Measurements from ENCODE around the gene PLXND1.
"Not testable (repeated sequence)": the region's sequence is repeated elsewhere in the genome, so short reads cannot be mapped to it uniquely, and the experiment has no call there.

The PLXND1 gene

DNA sequence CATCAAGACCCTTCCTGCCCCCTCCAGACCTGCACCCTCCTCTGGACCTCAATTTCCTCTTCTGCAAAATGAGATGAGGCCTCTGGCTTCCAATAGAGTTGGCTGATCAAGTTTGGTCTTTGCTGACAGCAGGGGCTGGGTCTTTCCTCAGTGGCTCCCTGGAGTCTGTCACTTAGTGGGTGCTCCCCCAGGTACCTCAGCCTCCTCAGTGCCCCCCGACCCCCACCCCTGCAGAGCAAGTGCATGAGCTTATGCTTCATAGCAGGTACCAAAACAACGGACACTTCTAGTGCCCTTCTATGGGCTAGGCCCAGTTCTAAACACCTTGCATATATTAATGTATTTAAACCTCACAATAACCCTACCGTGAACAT lies 6.9 kb upstream of the PLXND1 start:
- H3K4me1 ChIP-seq (ENCODE audit: insufficient read depth, low read length): peaks cover 27% of the 10 kb centered on the region
- H3K36me3 ChIP-seq (ENCODE audit: insufficient read depth, low read length): no peaks in the 10 kb centered on the region
- H3K9me3 ChIP-seq (ENCODE audit: control insufficient read depth, insufficient read depth, low read length): no peaks in the 10 kb centered on the region
- no peak overlapping the region for H3K9ac ChIP-seq (ENCODE audit: low read depth, low read length)

DNA sequence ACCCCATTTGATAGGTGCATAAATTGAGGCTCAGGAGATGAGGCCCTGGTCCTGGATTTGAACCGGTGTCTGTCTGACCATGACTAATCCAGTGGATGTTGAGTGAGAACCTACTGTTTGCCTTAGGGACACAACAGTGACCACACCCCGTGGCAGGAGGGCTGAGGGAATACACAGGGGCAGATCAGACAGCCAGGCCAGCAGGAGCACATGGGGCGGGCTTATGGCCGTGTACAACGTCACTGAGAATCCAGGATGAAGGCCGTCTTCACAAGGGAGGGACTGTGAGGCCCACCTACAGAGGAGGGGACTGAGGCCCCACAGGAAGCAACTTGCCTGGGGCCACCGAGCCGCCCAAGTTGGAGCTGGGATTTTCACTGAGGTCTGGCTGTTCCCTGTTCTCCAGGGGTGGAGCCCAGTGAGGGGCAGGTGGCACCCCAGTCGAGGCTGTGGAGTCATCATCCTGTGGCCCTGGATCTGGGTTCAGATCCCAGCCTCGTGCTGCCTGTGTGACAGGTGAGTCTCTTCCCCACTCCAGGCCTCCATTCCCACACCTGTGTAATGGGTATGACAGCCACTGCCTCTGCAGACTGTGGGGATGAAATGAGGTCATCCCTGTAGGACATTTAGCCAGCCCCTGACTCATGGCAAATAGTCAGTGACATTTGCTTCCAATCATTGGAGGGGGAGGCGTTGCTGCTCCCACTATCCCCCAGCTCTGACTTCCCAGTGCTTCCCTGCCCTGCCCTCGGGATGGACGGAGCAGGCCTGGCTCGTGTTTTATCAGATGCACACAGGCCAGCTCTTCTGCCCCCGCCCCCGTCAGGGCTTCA lies 6.3 kb upstream of the PLXND1 start:
- Histone ChIP-seq H3K9ac (ENCODE audit: low read depth, low read length) (no peak overlapping the region), H3K36me3 (ENCODE audit: insufficient read depth, low read length) (no peaks in the 10 kb centered on the region), H3K4me1 (ENCODE audit: insufficient read depth, low read length) (peaks cover 31% of the 10 kb centered on the region), H3K9me3 (ENCODE audit: control insufficient read depth, insufficient read depth, low read length) (no peaks in the 10 kb centered on the region)

DNA sequence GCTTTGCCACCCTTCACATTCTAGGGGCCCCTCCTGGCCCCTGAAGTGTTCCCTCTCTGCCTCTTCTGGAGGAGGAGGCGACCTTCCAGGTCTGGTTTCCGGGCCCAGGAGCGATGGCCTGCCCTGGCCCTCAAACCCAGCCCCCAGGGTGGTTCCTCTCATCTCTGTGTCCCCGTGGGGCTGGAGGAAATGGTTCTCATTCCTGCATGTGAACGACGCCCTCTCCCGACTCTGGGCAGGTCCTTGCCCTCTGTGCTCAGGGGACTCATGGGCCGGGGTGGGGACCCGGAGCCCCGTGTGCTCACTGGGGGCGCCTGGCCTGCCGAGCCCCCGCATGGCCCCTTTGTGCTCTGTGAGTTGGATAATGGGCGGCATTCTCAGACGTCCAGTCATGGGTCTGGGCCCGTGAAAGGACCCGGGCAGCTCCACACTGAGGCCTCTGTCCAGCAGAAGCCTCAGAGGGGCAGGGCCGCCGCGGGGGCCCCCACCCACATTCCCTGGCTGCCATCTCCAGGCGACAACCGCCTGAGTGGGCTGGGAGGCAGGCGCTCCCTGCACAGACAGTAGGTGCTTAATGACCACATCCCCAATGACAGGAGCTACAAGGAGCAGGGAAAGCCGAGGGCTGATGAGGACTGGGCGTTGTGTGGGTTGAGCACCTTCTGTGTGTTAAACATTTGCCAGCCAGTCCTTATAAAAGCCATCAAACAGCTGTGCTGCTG lies 5.5 kb upstream of the PLXND1 start:
- H3K36me3 ChIP-seq (ENCODE audit: insufficient read depth, low read length): no peaks in the 10 kb centered on the region
- H3K4me1 ChIP-seq (ENCODE audit: insufficient read depth, low read length): peaks cover 32% of the 10 kb centered on the region
- 0 out of 2 replicates have a peak overlapping the region, but pooled peaks have one; percentile 12 for H3K9ac ChIP-seq (ENCODE audit: low read depth, low read length)
- H3K9me3 ChIP-seq (ENCODE audit: control insufficient read depth, insufficient read depth, low read length): no peaks in the 10 kb centered on the region

DNA sequence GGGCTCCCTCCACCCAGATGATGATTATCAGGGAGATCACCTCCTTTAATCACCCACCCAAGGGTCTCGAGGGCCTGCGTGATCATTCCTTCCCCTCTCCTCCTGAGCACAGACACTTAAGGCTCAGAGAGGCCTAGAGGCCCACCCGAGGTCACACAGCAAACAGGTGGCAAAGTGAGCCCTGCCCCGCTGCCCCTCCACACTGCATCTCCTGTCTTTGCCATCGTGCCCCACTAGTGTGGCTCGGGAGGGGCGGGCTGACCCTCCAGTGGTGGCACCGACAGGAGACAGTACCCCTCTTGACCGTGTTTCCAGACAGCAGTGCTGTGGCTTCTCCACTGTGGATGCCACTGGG lies 4.9 kb upstream of the PLXND1 start:
- Histone ChIP-seq H3K36me3 (ENCODE audit: insufficient read depth, low read length) (no peaks in the 10 kb centered on the region), H3K9me3 (ENCODE audit: control insufficient read depth, insufficient read depth, low read length) (no peaks in the 10 kb centered on the region), H3K9ac (ENCODE audit: low read depth, low read length) (0 out of 2 replicates have a peak overlapping the region, but pooled peaks have one; percentile 12), H3K4me1 (ENCODE audit: insufficient read depth, low read length) (peaks cover 32% of the 10 kb centered on the region)

DNA sequence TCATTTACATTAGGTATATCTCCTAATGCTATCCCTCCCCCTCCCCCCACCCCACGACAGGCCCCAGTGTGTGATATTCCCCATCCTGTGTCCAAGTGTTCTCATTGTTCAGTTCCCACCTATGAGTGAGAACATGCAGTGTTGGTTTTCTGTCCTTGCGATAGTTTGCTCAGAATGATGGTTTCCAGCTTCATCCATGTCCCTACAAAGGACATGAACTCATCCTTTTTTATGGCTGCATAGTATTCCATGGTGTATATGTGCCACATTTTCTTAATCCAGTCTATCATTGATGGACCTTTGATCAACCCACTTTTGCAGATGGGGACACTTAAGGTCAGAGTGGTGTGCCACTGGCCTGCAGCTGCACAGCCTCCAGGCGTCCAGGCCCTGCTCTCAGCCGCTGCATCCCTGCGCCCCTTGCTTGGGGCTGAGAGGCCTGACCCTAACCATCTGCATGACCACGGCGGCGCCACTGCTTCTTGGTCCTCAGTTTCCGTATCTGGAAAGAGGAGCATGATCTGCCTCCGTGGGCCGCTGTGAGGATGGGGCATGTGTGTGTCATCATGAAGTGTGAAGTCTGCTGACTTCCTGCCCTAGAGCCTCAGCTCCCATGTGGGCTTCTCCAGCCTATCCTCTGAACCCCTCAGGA lies 4.4 kb upstream of the PLXND1 start:
- not testable (repeated sequence) for H3K9ac ChIP-seq (ENCODE audit: low read depth, low read length); H3K36me3 ChIP-seq (ENCODE audit: insufficient read depth, low read length); H3K9me3 ChIP-seq (ENCODE audit: control insufficient read depth, insufficient read depth, low read length)
- H3K4me1 ChIP-seq (ENCODE audit: insufficient read depth, low read length): peaks cover 32% of the 10 kb centered on the region

DNA sequence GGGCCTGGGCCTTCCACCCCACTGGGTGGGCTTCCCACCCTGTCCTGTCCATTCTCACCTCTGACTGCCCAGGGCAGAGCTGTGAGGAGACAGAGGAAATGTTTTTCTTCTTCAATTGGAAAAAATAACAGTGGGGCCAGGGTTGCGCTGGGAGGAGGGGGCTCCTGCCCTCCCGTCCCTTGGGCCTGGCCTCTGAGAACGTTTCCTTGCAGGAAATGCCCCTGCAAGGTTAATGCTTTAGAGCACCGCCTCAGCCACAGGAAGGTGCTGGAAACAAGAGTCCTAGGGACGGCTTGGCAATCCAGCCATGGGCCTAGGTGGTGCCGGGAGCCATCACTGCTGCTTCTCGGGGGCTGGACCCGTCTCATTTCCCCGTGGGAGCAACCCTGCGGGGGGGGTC lies 3.8 kb upstream of the PLXND1 start:
- peaks cover 32% of the 10 kb centered on the region for H3K4me1 ChIP-seq (ENCODE audit: insufficient read depth, low read length)

DNA sequence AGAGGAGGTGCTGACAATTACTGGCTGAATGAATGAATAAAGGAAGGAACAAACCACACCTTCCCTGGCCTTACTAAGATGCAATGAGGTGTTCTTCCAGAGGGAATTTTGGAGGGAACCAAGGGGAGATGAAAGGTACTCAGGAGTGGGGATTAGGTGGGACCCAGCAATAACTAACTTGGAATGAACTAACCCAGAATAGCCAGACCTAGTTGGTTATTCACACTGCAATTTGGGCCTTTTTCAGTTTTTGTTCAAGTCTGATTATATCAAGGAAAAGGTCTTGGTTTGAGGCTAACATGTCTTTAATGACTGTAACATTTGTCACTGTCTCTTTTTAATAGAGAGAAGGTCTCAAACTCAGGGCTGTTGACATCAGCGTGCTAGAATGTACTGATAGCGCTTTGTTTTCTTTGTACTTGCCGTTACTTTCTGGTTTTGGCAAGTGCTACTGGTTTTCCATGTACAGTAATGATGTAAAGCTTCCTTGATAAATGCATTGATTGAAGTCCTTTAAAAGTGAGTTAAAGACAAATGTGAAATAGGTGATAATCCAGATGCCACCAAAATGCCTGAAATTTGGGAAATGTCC lies 3.2 kb upstream of the PLXND1 start:
- H3K9ac ChIP-seq (ENCODE audit: low read depth, low read length): no peak overlapping the region
- H3K4me1 ChIP-seq (ENCODE audit: insufficient read depth, low read length): peaks cover 32% of the 10 kb centered on the region
- H3K36me3 ChIP-seq (ENCODE audit: insufficient read depth, low read length): no peaks in the 10 kb centered on the region
- H3K9me3 ChIP-seq (ENCODE audit: control insufficient read depth, insufficient read depth, low read length): no peaks in the 10 kb centered on the region

More for the DNA sequence above, 3.8 kb upstream of the PLXND1 start:
- Histone ChIP-seq H3K36me3 (ENCODE audit: insufficient read depth, low read length) (no peaks in the 10 kb centered on the region), H3K9ac (ENCODE audit: low read depth, low read length) (no peak overlapping the region), H3K9me3 (ENCODE audit: control insufficient read depth, insufficient read depth, low read length) (no peaks in the 10 kb centered on the region)

DNA sequence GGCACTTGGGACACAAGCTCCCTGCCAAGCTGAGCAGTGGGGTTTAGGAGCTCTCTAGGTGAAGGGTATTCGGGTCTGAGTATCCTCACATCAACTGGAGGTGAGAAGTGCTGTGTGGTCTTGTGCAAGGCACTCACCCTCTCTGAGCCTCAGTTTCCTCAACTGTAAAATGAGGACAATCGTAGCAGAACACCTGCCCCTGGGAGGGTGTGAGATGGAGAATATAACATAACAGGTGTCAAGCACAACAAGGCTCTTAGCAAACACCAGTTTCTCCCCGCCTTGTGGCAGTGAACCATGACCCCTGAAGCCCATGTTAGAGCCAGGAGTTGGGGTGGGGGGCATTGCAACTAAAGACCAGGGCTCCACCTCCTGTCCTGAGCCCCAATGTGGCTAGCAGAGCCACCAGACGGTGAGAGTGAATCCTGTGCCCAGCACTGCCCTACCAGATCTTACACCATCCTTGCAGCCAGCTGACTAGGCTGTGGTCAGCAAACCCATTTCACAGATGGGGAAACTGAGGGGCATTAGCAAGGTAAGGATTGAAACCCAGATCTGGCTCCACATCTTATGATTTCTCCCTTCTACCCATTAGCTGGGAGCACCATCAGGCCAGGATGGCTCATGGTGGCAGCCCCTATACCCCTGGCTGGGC lies 2.6 kb upstream of the PLXND1 start:
- Histone ChIP-seq H3K9ac (ENCODE audit: low read depth, low read length) (no peak overlapping the region), H3K36me3 (ENCODE audit: insufficient read depth, low read length) (no peaks in the 10 kb centered on the region), H3K4me1 (ENCODE audit: insufficient read depth, low read length) (peaks cover 32% of the 10 kb centered on the region), H3K9me3 (ENCODE audit: control insufficient read depth, insufficient read depth, low read length) (no peaks in the 10 kb centered on the region)

DNA sequence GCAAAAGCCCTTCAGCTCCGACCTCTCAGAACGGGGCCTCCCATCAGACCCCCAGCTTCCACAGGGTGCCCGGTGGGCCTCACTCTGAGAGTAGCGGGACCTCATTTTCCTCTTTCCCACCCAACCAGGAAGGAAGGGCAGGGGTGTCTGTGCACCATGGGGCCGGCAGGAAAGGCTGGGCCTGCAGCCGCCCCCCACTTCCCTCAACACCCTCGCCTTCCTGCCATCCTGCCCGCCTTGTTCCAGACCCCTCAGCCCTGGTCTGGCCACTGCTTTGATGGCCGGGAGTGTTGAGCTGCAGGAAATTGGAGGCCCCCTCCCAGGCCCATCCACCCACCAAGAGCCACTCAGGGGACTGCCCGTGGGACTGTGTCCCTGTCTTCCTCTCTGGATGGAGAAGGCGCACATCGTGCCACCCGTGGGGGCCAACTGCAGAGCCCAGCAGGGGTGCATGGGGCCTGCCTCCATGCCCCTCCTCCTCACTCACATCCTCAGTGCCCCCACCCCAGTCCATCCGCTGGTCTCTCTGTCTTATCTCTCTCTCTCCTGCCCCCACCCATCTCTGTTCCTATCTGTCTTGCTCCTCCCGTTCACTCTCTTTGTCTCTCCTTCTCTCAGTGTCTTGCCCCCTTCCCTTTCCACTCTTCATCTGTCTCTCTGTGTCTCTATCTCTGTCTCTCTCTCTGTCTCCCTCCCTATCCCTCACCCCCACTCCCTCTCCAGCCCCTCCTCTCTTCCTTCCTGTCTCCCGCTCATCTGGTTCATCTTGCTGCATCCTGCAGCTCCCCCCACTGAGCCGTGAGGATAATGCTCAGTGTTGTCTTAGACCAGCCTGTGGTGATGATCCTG lies 1.8 kb upstream of the PLXND1 start:
- H3K9ac ChIP-seq (ENCODE audit: low read depth, low read length): peak overlapping the region; percentile 69; the same call in 1 of the 2 replicates
- H3K4me1 ChIP-seq (ENCODE audit: insufficient read depth, low read length): peaks cover 34% of the 10 kb centered on the region
- no peaks in the 10 kb centered on the region for H3K9me3 ChIP-seq (ENCODE audit: control insufficient read depth, insufficient read depth, low read length)
- no peaks in the 10 kb centered on the region for H3K36me3 ChIP-seq (ENCODE audit: insufficient read depth, low read length)

DNA sequence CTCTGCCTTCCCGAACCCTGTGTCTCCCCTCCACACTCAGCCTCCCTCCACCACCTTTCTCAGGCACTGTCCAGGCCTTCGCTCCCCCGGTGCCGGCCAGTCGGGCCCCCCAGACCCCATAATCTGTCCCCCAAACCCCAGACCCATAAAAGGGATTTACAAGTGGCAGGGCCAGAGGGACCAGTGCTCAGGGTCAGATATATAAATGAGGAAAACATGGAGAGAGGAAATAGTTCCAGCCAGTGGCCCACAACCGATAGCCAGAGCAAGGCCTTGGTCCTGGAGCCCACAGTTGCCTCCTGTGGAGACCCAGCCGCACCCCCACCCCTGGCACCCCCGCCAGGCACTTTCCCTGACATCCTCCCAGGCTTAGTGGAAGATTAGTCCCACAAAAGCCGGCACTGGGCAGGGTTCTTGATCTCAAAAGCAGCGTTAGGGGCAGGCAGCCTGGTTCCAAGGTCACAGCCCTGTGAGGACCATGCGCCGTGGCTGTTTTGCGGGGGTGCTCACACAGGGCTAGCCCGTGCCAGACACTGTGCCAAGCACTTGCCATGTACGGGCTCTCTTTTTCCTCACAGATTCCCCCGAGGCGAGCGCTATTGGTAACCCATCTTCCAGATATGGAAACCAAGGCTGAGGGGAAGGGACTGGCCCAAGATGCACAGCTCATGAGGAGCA lies 1.1 kb upstream of the PLXND1 start:
- H3K9ac ChIP-seq (ENCODE audit: low read depth, low read length): peak overlapping the region; percentile 69
- peaks cover 39% of the 10 kb centered on the region for H3K4me1 ChIP-seq (ENCODE audit: insufficient read depth, low read length)
- H3K9me3 ChIP-seq (ENCODE audit: control insufficient read depth, insufficient read depth, low read length): no peaks in the 10 kb centered on the region
- H3K36me3 ChIP-seq (ENCODE audit: insufficient read depth, low read length): no peaks in the 10 kb centered on the region

DNA sequence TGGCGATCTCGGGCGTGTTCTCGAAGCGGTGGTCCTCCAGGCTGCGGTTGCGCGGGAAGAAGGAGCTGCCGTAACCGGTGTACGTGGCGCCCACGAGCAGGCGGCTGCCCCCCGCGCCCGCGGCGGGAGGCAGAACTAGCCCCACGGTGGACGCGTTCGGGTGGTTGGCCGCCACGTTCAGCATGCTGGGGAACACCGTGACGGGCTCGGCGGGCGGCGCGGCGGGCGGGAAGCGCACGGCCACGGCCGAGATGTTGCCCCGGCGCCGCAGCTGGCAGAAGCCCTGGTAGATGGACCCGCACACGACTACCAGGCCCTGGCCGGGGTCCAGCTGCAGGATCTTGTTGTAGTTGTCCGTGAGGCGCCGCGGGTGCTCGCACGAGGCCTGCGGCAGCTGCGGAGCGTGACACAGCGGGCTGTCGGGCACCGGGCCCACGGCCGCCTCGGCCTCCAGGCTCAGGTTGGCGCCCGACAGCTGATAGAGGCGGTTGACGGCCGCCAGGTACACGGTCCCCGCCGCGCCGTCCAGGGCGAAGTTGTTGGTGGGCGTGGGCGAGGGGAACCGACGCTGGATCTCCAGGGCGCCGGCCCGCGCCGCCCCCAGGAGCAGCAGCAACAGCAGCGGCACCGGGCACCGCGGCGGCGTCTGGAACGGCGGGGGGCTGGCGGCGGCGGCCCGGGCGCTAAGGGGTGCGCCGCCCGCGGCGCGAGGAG lies 397 bp downstream of the PLXND1 start:
- no peaks in the 10 kb centered on the region for H3K36me3 ChIP-seq (ENCODE audit: insufficient read depth, low read length)
- peaks cover 43% of the 10 kb centered on the region for H3K4me1 ChIP-seq (ENCODE audit: insufficient read depth, low read length)
- peak overlapping the region; percentile 64 for H3K9ac ChIP-seq (ENCODE audit: low read depth, low read length)
- H3K9me3 ChIP-seq (ENCODE audit: control insufficient read depth, insufficient read depth, low read length): no peaks in the 10 kb centered on the region

DNA sequence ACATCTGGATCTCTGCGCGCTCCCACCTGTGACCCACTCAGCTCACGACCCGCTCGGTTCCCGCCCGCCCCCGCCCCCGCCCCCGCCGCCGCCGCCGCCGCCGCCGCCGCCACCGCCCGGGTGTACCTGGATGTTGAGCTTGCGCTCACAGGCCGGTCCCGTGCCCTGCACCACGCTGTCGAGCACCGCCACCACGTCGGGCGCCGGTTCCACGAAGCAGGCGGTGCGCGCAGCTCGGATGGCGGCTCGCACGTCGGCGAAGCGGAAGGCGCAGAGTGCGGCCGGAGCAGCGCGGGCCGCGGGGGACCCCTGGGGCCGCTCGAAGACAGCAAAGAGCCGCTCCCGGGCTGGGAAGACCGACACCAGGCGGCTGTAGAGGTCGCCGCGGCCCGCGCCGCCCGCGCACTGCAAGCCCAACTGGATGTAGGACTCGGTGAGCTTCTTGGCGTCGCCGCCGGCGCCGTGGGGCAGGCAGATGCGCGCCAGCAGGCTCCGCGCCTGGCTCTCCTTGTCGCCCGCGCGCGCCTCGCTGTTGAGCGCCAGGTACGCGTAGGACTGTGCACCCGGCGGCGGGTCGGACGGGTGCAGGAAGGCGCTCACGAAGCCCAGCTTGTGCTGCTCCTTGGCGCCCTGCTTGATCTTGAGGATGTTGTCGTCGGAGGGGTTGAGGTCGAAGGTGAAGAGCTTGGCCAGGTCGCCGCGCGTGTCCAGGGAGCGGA lies 1.1 kb downstream of the PLXND1 start:
- Histone ChIP-seq H3K4me1 (ENCODE audit: insufficient read depth, low read length) (peaks cover 49% of the 10 kb centered on the region), H3K9ac (ENCODE audit: low read depth, low read length) (peak overlapping the region; percentile 64), H3K36me3 (ENCODE audit: insufficient read depth, low read length) (no peaks in the 10 kb centered on the region), H3K9me3 (ENCODE audit: control insufficient read depth, insufficient read depth, low read length) (no peaks in the 10 kb centered on the region)

Data from ES-I3 (cell line).